Skeletal muscle satellite cell (primary cell): Measurements from ENCODE around the gene PRR23B.

Experiments used
- H3K27me3 ChIP-seq: 2 replicates; pipeline ENCODE4 v1.7.0; 2013; ENCODE audit warnings: low read length; ENCODE audit not compliant: control insufficient read depth, insufficient read depth
- H3K36me3 ChIP-seq: 2 replicates; pipeline ENCODE4 v1.7.0; 2013; ENCODE audit warnings: mild to moderate bottlenecking, control low read depth, low read length; ENCODE audit not compliant: insufficient read depth
- H3K4me1 ChIP-seq: 2 replicates; pipeline ENCODE4 v1.7.0; 2013; ENCODE audit warnings: low read length; ENCODE audit not compliant: control insufficient read depth, insufficient read depth
- H3K4me2 ChIP-seq: 2 replicates; pipeline ENCODE4 v1.7.0; 2013; ENCODE audit warnings: mild to moderate bottlenecking, low read length
- H3K4me3 ChIP-seq: 2 replicates; pipeline ENCODE4 v1.7.0; 2013; ENCODE audit warnings: low read length
- H3K9ac ChIP-seq: 2 replicates; pipeline ENCODE4 v1.7.0; 2013; ENCODE audit warnings: mild to moderate bottlenecking, low read depth, low read length, moderate library complexity
- H3K9me3 ChIP-seq: replicated peaks from 2 replicates; pipeline ENCODE4 v1.7.0; 2013; ENCODE audit warnings: mild to moderate bottlenecking, control low read depth, low read length

Gene PRR23B

GRCh38 chr3:138971766-138972320 lies 48.9 kb downstream of the PRR23B start:
- H3K4me1 ChIP-seq = no peaks in the 10 kb centered on the region
- H3K36me3 ChIP-seq = no peaks in the 10 kb centered on the region
- H3K27me3 ChIP-seq = peaks cover 32% of the 10 kb centered on the region
- H3K9ac ChIP-seq = no peak overlapping the region
- H3K9me3 ChIP-seq = no peaks in the 10 kb centered on the region
- H3K4me2 ChIP-seq = no peak overlapping the region
- H3K4me3 ChIP-seq = no peak overlapping the region
